ENCODE data around the gene NEDD4L.

GRCh38 chr18:58046794-58047555 is 2.9 kb downstream of the NEDD4L start:
- TF ChIP-seq CTCF (conservative IDR thresholded peaks at IDR 0.05 in 1 of 2, IDR thresholded peaks at IDR 0.05 in 1 of 2; ENCODE audit: extremely low read depth in 1 of 2, insufficient read depth in 1 of 2, low read depth in 1 of 2, low read length in 2 of 2) (no peak), EZH2 (IDR thresholded peaks at IDR 0.05; ENCODE audit: borderline replicate concordance, low read length) (no peak)
